H9 (cell line): ENCODE data around the gene SLC44A3. TPM values are rescaled to one million over a fixed set of nuclear protein-coding genes. Genes with fewer than 3 reads are reported as not detected.

ENCODE experiments used
- DNase-seq: peaks from one replicate; pipeline ENCODE4 v3.0.0-alpha.2; 2017
- H2AFZ ChIP-seq: one replicate; pipeline ENCODE4 v1.6.1; 2013; ENCODE audit warnings: mild to moderate bottlenecking, low read length, control low read depth, moderate library complexity
- H2AK5ac ChIP-seq: 2 replicates; pipeline ENCODE4 v1.6.1; 2013; ENCODE audit warnings: low read length, control low read depth, mixed read lengths; ENCODE audit not compliant: insufficient read length
- H2BK120ac ChIP-seq: one replicate; pipeline ENCODE4 v1.6.1; 2013; ENCODE audit warnings: low read depth, mild to moderate bottlenecking, low read length, control low read depth, inconsistent platforms; ENCODE audit not compliant: poor library complexity, severe bottlenecking
- H2BK12ac ChIP-seq: 2 replicates; pipeline ENCODE4 v1.6.1; 2013; ENCODE audit warnings: low read length, control low read depth, mixed read lengths, low read depth; ENCODE audit not compliant: insufficient read length
- H2BK15ac ChIP-seq: 2 replicates; pipeline ENCODE4 v1.6.1; 2013; ENCODE audit warnings: low read depth, low read length, control low read depth
- H2BK20ac ChIP-seq: one replicate; pipeline ENCODE4 v1.6.1; 2013; ENCODE audit warnings: low read depth, mild to moderate bottlenecking, low read length, control low read depth, inconsistent platforms; ENCODE audit not compliant: poor library complexity, severe bottlenecking
- H2BK5ac ChIP-seq: 2 replicates; pipeline ENCODE4 v1.6.1; 2013; ENCODE audit warnings: low read length, control low read depth, mixed read lengths; ENCODE audit not compliant: insufficient read length
- H3K14ac ChIP-seq: 2 replicates; pipeline ENCODE4 v1.6.1; 2013; ENCODE audit warnings: low read length, control low read depth; ENCODE audit not compliant: insufficient read depth
- H3K18ac ChIP-seq: 2 replicates; pipeline ENCODE4 v1.6.1; 2013; ENCODE audit warnings: low read depth, mild to moderate bottlenecking, mixed read lengths, low read length, control low read depth; ENCODE audit not compliant: insufficient read length
- H3K23ac ChIP-seq: 2 replicates; pipeline ENCODE4 v1.6.1; 2013; ENCODE audit warnings: low read length, control low read depth, mixed read lengths, low read depth; ENCODE audit not compliant: insufficient read length
- H3K23me2 ChIP-seq: 2 replicates; pipeline ENCODE4 v1.6.1; 2013; ENCODE audit warnings: low read depth, mild to moderate bottlenecking, mixed read lengths, low read length, control low read depth; ENCODE audit not compliant: insufficient read length, poor library complexity, severe bottlenecking
- H3K27ac ChIP-seq: 2 replicates; pipeline ENCODE4 v1.5.1; 2013; ENCODE audit warnings: low read length, control low read depth, mixed read lengths, low read depth; ENCODE audit not compliant: insufficient read length
- H3K27me3 ChIP-seq: 2 replicates; pipeline ENCODE4 v1.6.1; 2013; ENCODE audit warnings: low read length, control low read depth, inconsistent platforms; ENCODE audit not compliant: insufficient read depth
- H3K4ac ChIP-seq: 2 replicates; pipeline ENCODE4 v1.6.1; 2013; ENCODE audit warnings: low read depth, mild to moderate bottlenecking, control low read depth, inconsistent platforms, low read length, moderate library complexity
- H3K4me1 ChIP-seq: 2 replicates; pipeline ENCODE4 v1.6.1; 2013; ENCODE audit warnings: low read length, control low read depth, inconsistent platforms; ENCODE audit not compliant: insufficient read depth
- H3K4me2 ChIP-seq: 2 replicates; pipeline ENCODE4 v1.6.1; 2013; ENCODE audit warnings: low read length, control low read depth, mixed read lengths; ENCODE audit not compliant: insufficient read length, insufficient read depth
- H3K56ac ChIP-seq: 2 replicates; pipeline ENCODE4 v1.6.1; 2013; ENCODE audit warnings: low read depth, mild to moderate bottlenecking, mixed read lengths, low read length, control low read depth; ENCODE audit not compliant: insufficient read length
- H3K79me1 ChIP-seq: 2 replicates; pipeline ENCODE4 v1.6.1; 2013; ENCODE audit warnings: low read depth, mild to moderate bottlenecking, moderate library complexity, low read length, control low read depth, inconsistent platforms; ENCODE audit not compliant: insufficient read depth, poor library complexity, severe bottlenecking
- H3K79me2 ChIP-seq: 2 replicates; pipeline ENCODE4 v1.6.1; 2013; ENCODE audit warnings: low read length, control low read depth, inconsistent platforms; ENCODE audit not compliant: insufficient read depth
- H3K9ac ChIP-seq: 2 replicates; pipeline ENCODE4 v1.6.1; 2013; ENCODE audit warnings: low read length, control low read depth, mixed read lengths; ENCODE audit not compliant: insufficient read length; ENCODE audit errors: extremely low read depth
- H3K9me3 ChIP-seq: one replicate; pipeline ENCODE4 v1.6.1; 2013; ENCODE audit warnings: low read depth, low read length, inconsistent platforms; ENCODE audit not compliant: control insufficient read depth
- H3T11ph ChIP-seq: one replicate; pipeline ENCODE4 v1.6.1; 2013; ENCODE audit warnings: mild to moderate bottlenecking, low read length, control low read depth, inconsistent platforms
- H4K20me1 ChIP-seq: one replicate; pipeline ENCODE4 v1.6.1; 2013; ENCODE audit not compliant: control insufficient read depth, insufficient read length, insufficient read depth
- H4K5ac ChIP-seq: 2 replicates; pipeline ENCODE4 v1.6.1; 2013; ENCODE audit warnings: low read depth, mild to moderate bottlenecking, mixed read lengths, low read length, control low read depth; ENCODE audit not compliant: insufficient read length
- H4K8ac ChIP-seq: replicated peaks from 2 replicates; pipeline ENCODE4 v1.6.1; 2013; ENCODE audit warnings: low read length, control low read depth, mixed read lengths, low read depth; ENCODE audit not compliant: insufficient read length
- H4K91ac ChIP-seq: 2 replicates; pipeline ENCODE4 v1.6.1; 2013; ENCODE audit warnings: low read depth, mild to moderate bottlenecking, moderate library complexity, mixed read lengths, low read length, control low read depth; ENCODE audit not compliant: insufficient read length
- H3K27ac Mint-ChIP-seq, 3 experiments: 2 replicates in 2 of 3; 3 replicates in 1 of 3; pipeline ENCODE4 v1.8.0; 2020 to 2021; ENCODE audit warnings: mixed read lengths in 3 of 3, mild to moderate bottlenecking in 1 of 3, moderate library complexity in 1 of 3
- H3K27me3 Mint-ChIP-seq: 2 replicates; pipeline ENCODE4 v1.8.0; 2021; ENCODE audit warnings: low read depth, mild to moderate bottlenecking, moderate library complexity, mixed read lengths
- H3K36me3 Mint-ChIP-seq, 3 experiments: 2 replicates in 2 of 3; 3 replicates in 1 of 3; pipeline ENCODE4 v1.8.0; 2020 to 2021; ENCODE audit warnings: low read depth in 3 of 3, mixed read lengths in 3 of 3; ENCODE audit not compliant: insufficient read depth in 1 of 3
- H3K4me1 Mint-ChIP-seq, 2 experiments: 2 replicates each; pipeline ENCODE4 v1.8.0; 2020; ENCODE audit warnings: mixed read lengths in 2 of 2
- H3K4me3 Mint-ChIP-seq, 2 experiments: 2 replicates in 1 of 2; 3 replicates in 1 of 2; pipeline ENCODE4 v1.8.0; 2020 to 2021; ENCODE audit warnings: mild to moderate bottlenecking in 2 of 2, mixed read lengths in 2 of 2, moderate library complexity in 1 of 2
- H3K9me3 Mint-ChIP-seq, 2 experiments: 2 replicates in 1 of 2; 3 replicates in 1 of 2; pipeline ENCODE4 v1.8.0; 2020; ENCODE audit warnings: mild to moderate bottlenecking in 2 of 2, mixed read lengths in 2 of 2, moderate library complexity in 1 of 2
- CTCF ChIP-seq: fragments of 200-600 bp; sonication (generic); conservative IDR thresholded peaks from 3 replicates; pipeline ENCODE4 v1.8.0; 2021; ENCODE audit warnings: antibody characterized with exemption, mild to moderate bottlenecking
- WGBS: extraction: QIAGEN DNeasy Blood & Tissue Kit; methylation state at CpG from one replicate; pipeline ENCODE4 v1.1.7; 2013; ENCODE audit warnings: missing lambda C conversion rate, low lambda C conversion rate, mixed read lengths; ENCODE audit not compliant: insufficient read length; ENCODE audit errors: extremely low coverage; 5-methylcytosine and 5-hydroxymethylcytosine counted together
- total RNA-seq: library from RNA; stranded (reverse); gene quantifications from 2 replicates; pipeline ENCODE4 v1.2.1, GENCODE V29; 2021

SLC44A3 gene
- total RNA-seq, 1 experiment from 2014 or later, result 5.5 TPM

DNA sequence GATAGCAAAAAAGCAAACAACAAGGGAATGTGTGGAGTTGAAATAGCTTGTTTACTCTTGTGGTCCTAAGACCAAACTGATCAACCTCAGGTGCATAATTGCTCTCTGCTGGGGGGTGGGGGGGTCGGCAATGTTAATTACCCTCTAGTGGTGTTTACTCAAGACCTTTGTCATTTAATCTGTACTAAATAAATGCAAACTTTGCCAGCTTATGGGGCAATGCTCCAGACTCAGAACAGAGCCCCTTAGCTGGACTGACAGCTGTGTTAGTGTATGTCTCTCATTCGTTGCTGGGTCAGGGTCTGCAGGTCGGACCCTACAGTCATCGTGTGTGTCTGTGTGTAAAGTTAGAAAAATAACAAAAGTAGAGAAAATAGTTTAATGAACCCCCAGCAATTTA, 7.2 kb upstream of the SLC44A3 start:
- no peaks in the 10 kb centered on the region for H3K9me3 ChIP-seq
- H3K4me1 Mint-ChIP-seq, result peaks cover 13% of the 10 kb centered on the region in 2 experiments
- no peaks in the 10 kb centered on the region for H3K79me2 ChIP-seq
- no peaks in the 10 kb centered on the region for H3K27me3 ChIP-seq
- no peak overlapping the region for H2BK12ac ChIP-seq
- DNase-seq, result no peak
- no peak overlapping the region for H3K18ac ChIP-seq
- no peaks in the 10 kb centered on the region for H3K79me1 ChIP-seq
- H3K23ac ChIP-seq, result no peak overlapping the region
- no peaks in the 10 kb centered on the region for H3K4me1 ChIP-seq
- no peak overlapping the region for H2BK20ac ChIP-seq
- no peak overlapping the region for H2BK120ac ChIP-seq
- no peak overlapping the region for H3K56ac ChIP-seq
- no peak overlapping the region for H4K8ac ChIP-seq
- H3K14ac ChIP-seq, result no peak overlapping the region
- peaks cover 19 to 32% of the 10 kb centered on the region in 2 experiments for H3K9me3 Mint-ChIP-seq
- H4K91ac ChIP-seq, result no peak overlapping the region
- H3K4ac ChIP-seq, result no peak overlapping the region
- H3K9ac ChIP-seq, result no peak overlapping the region
- H3K27ac Mint-ChIP-seq, result no peak overlapping the region
- no peak overlapping the region for H2AK5ac ChIP-seq
- no peak overlapping the region for H3K4me3 Mint-ChIP-seq
- no peaks in the 10 kb centered on the region for H3K23me2 ChIP-seq
- H3K27ac ChIP-seq, result no peak overlapping the region
- H3K36me3 Mint-ChIP-seq, result peaks cover 5 to 50% (median 32%) of the 10 kb centered on the region in 3 experiments
- TF ChIP-seq CTCF, result no peak
- no peak overlapping the region for H3T11ph ChIP-seq
- peaks cover 2% of the 10 kb centered on the region; the same call in 1 of the 2 replicates for H3K27me3 Mint-ChIP-seq
- H2AFZ ChIP-seq, result no peak overlapping the region
- WGBS, result no CpG with 5 or more reads among the region's 4 CpGs
- H2BK5ac ChIP-seq, result no peak overlapping the region
- H4K20me1 ChIP-seq, result no peaks in the 10 kb centered on the region
- no peak overlapping the region for H4K5ac ChIP-seq
- H2BK15ac ChIP-seq, result no peak overlapping the region
- no peak overlapping the region for H3K4me2 ChIP-seq
